Right lobe of liver (tissue), 4 donors: Measurements from ENCODE around the gene YBX2.

Experiments
- CTCF ChIP-seq, 4 donors: fragments of 200-600 bp in 3 of 4; fragments of 450-650 bp in 1 of 4; IDR thresholded peaks; one replicate each; pipeline versions ENCODE4 v1.5.1 to v1.8.0; 2016 to 2022; ENCODE audit warnings: antibody characterized with exemption in 4 of 4, mild to moderate bottlenecking in 2 of 4
- POLR2A ChIP-seq: fragments of 450-650 bp; IDR thresholded peaks from one replicate; pipeline ENCODE4 v1.6.1; 2017; ENCODE audit warnings: antibody characterized with exemption, mild to moderate bottlenecking
- donor health status: DM: no; HTN: no; CAD: no.
- donor health status: DM: no; HTN: no; CAD: no.
- donor health status: DM: no; HTN: yes; CAD: no.

GRCh38 chr17:7315570-7316235, 21.3 kb upstream of the YBX2 start:
- TF ChIP-seq POLR2A (no peak), CTCF (IDR thresholded peaks at IDR 0.05) (no peak)
